Panc1 (cell line): ENCODE measurements around the gene BCAN.

ENCODE experiments used
- CTCF ChIP-seq: fragments of 450-650 bp; IDR thresholded peaks from 2 replicates; pipeline ENCODE4 v1.5.1; 2017; ENCODE audit warnings: mild to moderate bottlenecking
- POLR2AphosphoS5 ChIP-seq: IDR thresholded peaks from 2 replicates; pipeline ENCODE4 v1.6.1; 2012; ENCODE audit warnings: mild to moderate bottlenecking, low read depth, low read length, moderate library complexity
- REST ChIP-seq, 2 experiments: IDR thresholded peaks; 2 replicates each; pipeline ENCODE4 v1.6.1; 2011 to 2012; ENCODE audit warnings: low read depth in 2 of 2, control low read depth in 1 of 2, low read length in 1 of 2, mild to moderate bottlenecking in 1 of 2, moderate library complexity in 1 of 2; ENCODE audit not compliant: insufficient read depth in 1 of 2
- SIN3A ChIP-seq: IDR thresholded peaks from 2 replicates; pipeline ENCODE4 v1.6.1; 2012; ENCODE audit warnings: low read depth, mild to moderate bottlenecking, low read length, moderate library complexity, borderline replicate concordance; ENCODE audit not compliant: insufficient read depth
- TCF7L2 ChIP-seq: IDR thresholded peaks from 2 replicates; pipeline ENCODE4 v1.6.1; 2011; ENCODE audit warnings: mild to moderate bottlenecking, low read depth, low read length, inconsistent platforms

- no peak for TF ChIP-seq CTCF
- TF ChIP-seq POLR2AphosphoS5, result no peak
- no peak for TF ChIP-seq REST (IDR thresholded peaks at IDR 0.05; ENCODE audit: insufficient read depth in 1 of 2, low read depth in 2 of 2, low read length in 1 of 2)
- peak; percentile 65 for TF ChIP-seq SIN3A
- TF ChIP-seq TCF7L2, result no peak; the same call in 1 of the 2 replicates
These were observed 63.0 kb downstream of the BCAN start for GRCh38 chr1:156704930-156705320.
